H9 (cell line): ENCODE results near the gene SMYD2. TPM values are rescaled to one million over a fixed set of nuclear protein-coding genes. Genes with fewer than 3 reads are reported as not detected.

Source experiments
- DNase-seq: peaks from one replicate; pipeline ENCODE4 v3.0.0-alpha.2; 2017
- H2AFZ ChIP-seq: one replicate; pipeline ENCODE4 v1.6.1; 2013; ENCODE audit warnings: mild to moderate bottlenecking, low read length, control low read depth, moderate library complexity
- H2AK5ac ChIP-seq: 2 replicates; pipeline ENCODE4 v1.6.1; 2013; ENCODE audit warnings: low read length, control low read depth, mixed read lengths; ENCODE audit not compliant: insufficient read length
- H2BK120ac ChIP-seq: one replicate; pipeline ENCODE4 v1.6.1; 2013; ENCODE audit warnings: low read depth, mild to moderate bottlenecking, low read length, control low read depth, inconsistent platforms; ENCODE audit not compliant: poor library complexity, severe bottlenecking
- H2BK12ac ChIP-seq: 2 replicates; pipeline ENCODE4 v1.6.1; 2013; ENCODE audit warnings: low read length, control low read depth, mixed read lengths, low read depth; ENCODE audit not compliant: insufficient read length
- H2BK15ac ChIP-seq: 2 replicates; pipeline ENCODE4 v1.6.1; 2013; ENCODE audit warnings: low read depth, low read length, control low read depth
- H2BK20ac ChIP-seq: one replicate; pipeline ENCODE4 v1.6.1; 2013; ENCODE audit warnings: low read depth, mild to moderate bottlenecking, low read length, control low read depth, inconsistent platforms; ENCODE audit not compliant: poor library complexity, severe bottlenecking
- H2BK5ac ChIP-seq: 2 replicates; pipeline ENCODE4 v1.6.1; 2013; ENCODE audit warnings: low read length, control low read depth, mixed read lengths; ENCODE audit not compliant: insufficient read length
- H3K14ac ChIP-seq: 2 replicates; pipeline ENCODE4 v1.6.1; 2013; ENCODE audit warnings: low read length, control low read depth; ENCODE audit not compliant: insufficient read depth
- H3K18ac ChIP-seq: 2 replicates; pipeline ENCODE4 v1.6.1; 2013; ENCODE audit warnings: low read depth, mild to moderate bottlenecking, mixed read lengths, low read length, control low read depth; ENCODE audit not compliant: insufficient read length
- H3K23ac ChIP-seq: 2 replicates; pipeline ENCODE4 v1.6.1; 2013; ENCODE audit warnings: low read length, control low read depth, mixed read lengths, low read depth; ENCODE audit not compliant: insufficient read length
- H3K23me2 ChIP-seq: 2 replicates; pipeline ENCODE4 v1.6.1; 2013; ENCODE audit warnings: low read depth, mild to moderate bottlenecking, mixed read lengths, low read length, control low read depth; ENCODE audit not compliant: insufficient read length, poor library complexity, severe bottlenecking
- H3K27ac ChIP-seq: 2 replicates; pipeline ENCODE4 v1.5.1; 2013; ENCODE audit warnings: low read length, control low read depth, mixed read lengths, low read depth; ENCODE audit not compliant: insufficient read length
- H3K27me3 ChIP-seq: 2 replicates; pipeline ENCODE4 v1.6.1; 2013; ENCODE audit warnings: low read length, control low read depth, inconsistent platforms; ENCODE audit not compliant: insufficient read depth
- H3K4ac ChIP-seq: 2 replicates; pipeline ENCODE4 v1.6.1; 2013; ENCODE audit warnings: low read depth, mild to moderate bottlenecking, control low read depth, inconsistent platforms, low read length, moderate library complexity
- H3K4me1 ChIP-seq: 2 replicates; pipeline ENCODE4 v1.6.1; 2013; ENCODE audit warnings: low read length, control low read depth, inconsistent platforms; ENCODE audit not compliant: insufficient read depth
- H3K4me2 ChIP-seq: 2 replicates; pipeline ENCODE4 v1.6.1; 2013; ENCODE audit warnings: low read length, control low read depth, mixed read lengths; ENCODE audit not compliant: insufficient read length, insufficient read depth
- H3K56ac ChIP-seq: 2 replicates; pipeline ENCODE4 v1.6.1; 2013; ENCODE audit warnings: low read depth, mild to moderate bottlenecking, mixed read lengths, low read length, control low read depth; ENCODE audit not compliant: insufficient read length
- H3K79me1 ChIP-seq: 2 replicates; pipeline ENCODE4 v1.6.1; 2013; ENCODE audit warnings: low read depth, mild to moderate bottlenecking, moderate library complexity, low read length, control low read depth, inconsistent platforms; ENCODE audit not compliant: insufficient read depth, poor library complexity, severe bottlenecking
- H3K79me2 ChIP-seq: 2 replicates; pipeline ENCODE4 v1.6.1; 2013; ENCODE audit warnings: low read length, control low read depth, inconsistent platforms; ENCODE audit not compliant: insufficient read depth
- H3K9ac ChIP-seq: 2 replicates; pipeline ENCODE4 v1.6.1; 2013; ENCODE audit warnings: low read length, control low read depth, mixed read lengths; ENCODE audit not compliant: insufficient read length; ENCODE audit errors: extremely low read depth
- H3K9me3 ChIP-seq: one replicate; pipeline ENCODE4 v1.6.1; 2013; ENCODE audit warnings: low read depth, low read length, inconsistent platforms; ENCODE audit not compliant: control insufficient read depth
- H3T11ph ChIP-seq: one replicate; pipeline ENCODE4 v1.6.1; 2013; ENCODE audit warnings: mild to moderate bottlenecking, low read length, control low read depth, inconsistent platforms
- H4K20me1 ChIP-seq: one replicate; pipeline ENCODE4 v1.6.1; 2013; ENCODE audit not compliant: control insufficient read depth, insufficient read length, insufficient read depth
- H4K5ac ChIP-seq: 2 replicates; pipeline ENCODE4 v1.6.1; 2013; ENCODE audit warnings: low read depth, mild to moderate bottlenecking, mixed read lengths, low read length, control low read depth; ENCODE audit not compliant: insufficient read length
- H4K8ac ChIP-seq: replicated peaks from 2 replicates; pipeline ENCODE4 v1.6.1; 2013; ENCODE audit warnings: low read length, control low read depth, mixed read lengths, low read depth; ENCODE audit not compliant: insufficient read length
- H4K91ac ChIP-seq: 2 replicates; pipeline ENCODE4 v1.6.1; 2013; ENCODE audit warnings: low read depth, mild to moderate bottlenecking, moderate library complexity, mixed read lengths, low read length, control low read depth; ENCODE audit not compliant: insufficient read length
- H3K27ac Mint-ChIP-seq, 3 experiments: 2 replicates in 2 of 3; 3 replicates in 1 of 3; pipeline ENCODE4 v1.8.0; 2020 to 2021; ENCODE audit warnings: mixed read lengths in 3 of 3, mild to moderate bottlenecking in 1 of 3, moderate library complexity in 1 of 3
- H3K27me3 Mint-ChIP-seq: 2 replicates; pipeline ENCODE4 v1.8.0; 2021; ENCODE audit warnings: low read depth, mild to moderate bottlenecking, moderate library complexity, mixed read lengths
- H3K36me3 Mint-ChIP-seq, 3 experiments: 2 replicates in 2 of 3; 3 replicates in 1 of 3; pipeline ENCODE4 v1.8.0; 2020 to 2021; ENCODE audit warnings: low read depth in 3 of 3, mixed read lengths in 3 of 3; ENCODE audit not compliant: insufficient read depth in 1 of 3
- H3K4me1 Mint-ChIP-seq, 2 experiments: 2 replicates each; pipeline ENCODE4 v1.8.0; 2020; ENCODE audit warnings: mixed read lengths in 2 of 2
- H3K4me3 Mint-ChIP-seq, 2 experiments: 2 replicates in 1 of 2; 3 replicates in 1 of 2; pipeline ENCODE4 v1.8.0; 2020 to 2021; ENCODE audit warnings: mild to moderate bottlenecking in 2 of 2, mixed read lengths in 2 of 2, moderate library complexity in 1 of 2
- H3K9me3 Mint-ChIP-seq, 2 experiments: 2 replicates in 1 of 2; 3 replicates in 1 of 2; pipeline ENCODE4 v1.8.0; 2020; ENCODE audit warnings: mild to moderate bottlenecking in 2 of 2, mixed read lengths in 2 of 2, moderate library complexity in 1 of 2
- CTCF ChIP-seq: fragments of 200-600 bp; sonication (generic); conservative IDR thresholded peaks from 3 replicates; pipeline ENCODE4 v1.8.0; 2021; ENCODE audit warnings: antibody characterized with exemption, mild to moderate bottlenecking
- WGBS: extraction: QIAGEN DNeasy Blood & Tissue Kit; methylation state at CpG from one replicate; pipeline ENCODE4 v1.1.7; 2013; ENCODE audit warnings: missing lambda C conversion rate, low lambda C conversion rate, mixed read lengths; ENCODE audit not compliant: insufficient read length; ENCODE audit errors: extremely low coverage; 5-methylcytosine and 5-hydroxymethylcytosine counted together
- total RNA-seq: library from RNA; stranded (reverse); gene quantifications from 2 replicates; pipeline ENCODE4 v1.2.1, GENCODE V29; 2021

The SMYD2 gene
- total RNA-seq, 1 experiment from 2014 or later, result 10.9 TPM

DNA sequence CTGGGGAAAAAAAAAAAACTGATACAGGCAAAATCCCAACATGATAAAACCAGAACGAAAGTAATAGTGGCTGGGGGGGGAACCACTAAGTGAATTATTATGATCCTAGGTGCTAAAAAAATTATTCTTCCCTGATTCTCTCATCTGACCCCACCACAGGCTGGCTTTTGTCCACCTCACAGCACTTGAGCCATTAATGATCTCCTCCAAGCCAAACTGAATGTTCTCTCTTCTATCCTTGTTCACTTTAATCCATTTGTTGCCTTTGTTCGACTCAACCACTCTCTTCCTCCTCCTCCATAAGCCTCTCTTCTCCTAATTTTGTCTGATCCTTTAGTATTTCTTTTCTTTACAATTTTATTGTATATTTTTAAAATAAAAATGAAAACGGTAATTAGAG lies 16.0 kb upstream of the SMYD2 start:
- Mint-ChIP-seq H3K4me3 (no peak overlapping the region), H3K27me3 (peaks cover 4% of the 10 kb centered on the region), H3K4me1 (peaks cover 13 to 14% of the 10 kb centered on the region in 2 experiments), H3K36me3 (no peaks in the 10 kb centered on the region), H3K27ac (no peak overlapping the region), H3K9me3 (no peaks in the 10 kb centered on the region)
- no peaks in the 10 kb centered on the region; the same call in 1 of the 2 replicates for H3K4me1 ChIP-seq
- H4K8ac ChIP-seq, result no peak overlapping the region
- no peaks in the 10 kb centered on the region for H3K9me3 ChIP-seq
- H2AK5ac ChIP-seq, result no peak overlapping the region
- no peak overlapping the region for H2BK12ac ChIP-seq
- no peak overlapping the region for H2BK15ac ChIP-seq
- no peak overlapping the region for H4K5ac ChIP-seq
- WGBS, result no CpG with 5 or more reads among the region's 3 CpGs
- H4K20me1 ChIP-seq, result no peaks in the 10 kb centered on the region
- no peak overlapping the region for H4K91ac ChIP-seq
- no peak for TF ChIP-seq CTCF
- H3K4ac ChIP-seq, result no peak overlapping the region
- no peaks in the 10 kb centered on the region for H3K23me2 ChIP-seq
- H3K79me2 ChIP-seq, result no peaks in the 10 kb centered on the region
- H2BK120ac ChIP-seq, result no peak overlapping the region
- no peaks in the 10 kb centered on the region for H3K79me1 ChIP-seq
- H3K14ac ChIP-seq, result no peak overlapping the region
- H2BK20ac ChIP-seq, result no peak overlapping the region
- H2BK5ac ChIP-seq, result no peak overlapping the region
- H3K18ac ChIP-seq, result no peak overlapping the region
- H3K27me3 ChIP-seq, result no peaks in the 10 kb centered on the region
- H3K9ac ChIP-seq, result no peak overlapping the region
- H3K27ac ChIP-seq, result no peak overlapping the region
- no peak overlapping the region for H2AFZ ChIP-seq
- DNase-seq, result no peak
- H3K4me2 ChIP-seq, result no peak overlapping the region
- H3K23ac ChIP-seq, result no peak overlapping the region
- no peak overlapping the region for H3K56ac ChIP-seq
- H3T11ph ChIP-seq, result no peak overlapping the region
